WTC11 (cell line): ENCODE results near the gene PLXNA2.

Experiments used
- ESRRA ChIP-seq: sonication (generic); formaldehyde crosslinking; IDR thresholded peaks from 2 replicates; pipeline ENCODE4 v1.8.1; 2022; ENCODE audit warnings: mild to moderate bottlenecking, missing genetic modification reagents, borderline replicate concordance
- ETV6 ChIP-seq: sonication (generic); formaldehyde crosslinking; IDR thresholded peaks from 2 replicates; pipeline ENCODE4 v1.8.1; 2022; ENCODE audit warnings: mild to moderate bottlenecking, missing genetic modification reagents
- GABPB1 ChIP-seq: sonication (generic); formaldehyde crosslinking; IDR thresholded peaks from 2 replicates; pipeline ENCODE4 v1.8.1; 2023; ENCODE audit warnings: mild to moderate bottlenecking, missing genetic modification reagents
- HMGA2 ChIP-seq: fragments of 250-450 bp; sonication (Bioruptor Pico); IDR thresholded peaks from 2 replicates; pipeline ENCODE4 v1.4.0; 2021; ENCODE audit warnings: mild to moderate bottlenecking, moderate library complexity
- SP1 ChIP-seq: sonication (generic); formaldehyde crosslinking; conservative IDR thresholded peaks from 2 replicates; pipeline ENCODE4 v1.8.1; 2022; ENCODE audit warnings: missing genetic modification reagents
- TP53 ChIP-seq: sonication (generic); formaldehyde crosslinking; IDR thresholded peaks from 2 replicates; pipeline ENCODE4 v1.8.1; 2023; ENCODE audit warnings: mild to moderate bottlenecking, missing genetic modification reagents
- TF ChIP-seq, protein P1 (sequence below): sonication (generic); formaldehyde crosslinking; IDR thresholded peaks from 2 replicates; pipeline ENCODE4 v1.8.1; 2022; ENCODE audit warnings: mild to moderate bottlenecking, missing genetic modification reagents, moderate library complexity, borderline replicate concordance
- TF ChIP-seq, protein P2 (sequence below): fragments of 200-600 bp; IDR thresholded peaks from 2 replicates; pipeline ENCODE4 v1.8.0; 2022; ENCODE audit warnings: antibody characterized with exemption
- TF ChIP-seq, protein P3 (sequence below): sonication (generic); formaldehyde crosslinking; IDR thresholded peaks from 2 replicates; pipeline ENCODE4 v1.8.0; 2022; ENCODE audit warnings: mild to moderate bottlenecking, missing genetic modification reagents

DNA sequence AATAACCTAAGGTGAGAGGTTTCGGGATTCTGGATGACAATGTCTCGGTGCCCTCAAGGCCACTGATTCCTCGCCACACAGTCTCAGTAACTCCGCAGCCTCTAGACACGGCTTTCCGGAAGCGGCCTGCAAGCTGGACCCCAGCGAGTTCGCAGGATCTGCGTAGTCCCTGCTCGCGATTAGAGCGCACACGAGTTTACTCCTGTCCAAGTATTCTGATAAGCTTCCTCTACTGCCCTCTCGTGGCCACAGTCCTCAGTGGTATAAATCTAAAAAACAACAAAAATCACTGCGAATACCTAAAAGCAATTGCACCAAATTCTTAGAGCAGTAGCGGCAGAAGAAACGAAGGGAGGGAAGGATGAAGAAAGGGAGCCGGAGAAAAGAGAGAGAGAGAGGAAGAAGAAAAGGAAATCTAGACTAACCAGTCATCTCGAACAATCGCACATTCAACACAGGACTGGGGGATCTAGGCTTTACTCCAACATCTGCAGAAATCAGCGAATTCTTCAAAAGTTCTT, 1.1 kb upstream of the PLXNA2 start:
- TF ChIP-seq SP1 (CRISPR knock-in tag) (no peak), HMGA2 (no peak), GABPB1 (CRISPR knock-in tag) (no peak), ESRRA (no peak), ETV6 (no peak), TP53 (no peak)
- TF ChIP-seq, protein P1, sequence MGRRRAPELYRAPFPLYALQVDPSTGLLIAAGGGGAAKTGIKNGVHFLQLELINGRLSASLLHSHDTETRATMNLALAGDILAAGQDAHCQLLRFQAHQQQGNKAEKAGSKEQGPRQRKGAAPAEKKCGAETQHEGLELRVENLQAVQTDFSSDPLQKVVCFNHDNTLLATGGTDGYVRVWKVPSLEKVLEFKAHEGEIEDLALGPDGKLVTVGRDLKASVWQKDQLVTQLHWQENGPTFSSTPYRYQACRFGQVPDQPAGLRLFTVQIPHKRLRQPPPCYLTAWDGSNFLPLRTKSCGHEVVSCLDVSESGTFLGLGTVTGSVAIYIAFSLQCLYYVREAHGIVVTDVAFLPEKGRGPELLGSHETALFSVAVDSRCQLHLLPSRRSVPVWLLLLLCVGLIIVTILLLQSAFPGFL (CRISPR knock-in tag) = no peak
- TF ChIP-seq, protein P2, sequence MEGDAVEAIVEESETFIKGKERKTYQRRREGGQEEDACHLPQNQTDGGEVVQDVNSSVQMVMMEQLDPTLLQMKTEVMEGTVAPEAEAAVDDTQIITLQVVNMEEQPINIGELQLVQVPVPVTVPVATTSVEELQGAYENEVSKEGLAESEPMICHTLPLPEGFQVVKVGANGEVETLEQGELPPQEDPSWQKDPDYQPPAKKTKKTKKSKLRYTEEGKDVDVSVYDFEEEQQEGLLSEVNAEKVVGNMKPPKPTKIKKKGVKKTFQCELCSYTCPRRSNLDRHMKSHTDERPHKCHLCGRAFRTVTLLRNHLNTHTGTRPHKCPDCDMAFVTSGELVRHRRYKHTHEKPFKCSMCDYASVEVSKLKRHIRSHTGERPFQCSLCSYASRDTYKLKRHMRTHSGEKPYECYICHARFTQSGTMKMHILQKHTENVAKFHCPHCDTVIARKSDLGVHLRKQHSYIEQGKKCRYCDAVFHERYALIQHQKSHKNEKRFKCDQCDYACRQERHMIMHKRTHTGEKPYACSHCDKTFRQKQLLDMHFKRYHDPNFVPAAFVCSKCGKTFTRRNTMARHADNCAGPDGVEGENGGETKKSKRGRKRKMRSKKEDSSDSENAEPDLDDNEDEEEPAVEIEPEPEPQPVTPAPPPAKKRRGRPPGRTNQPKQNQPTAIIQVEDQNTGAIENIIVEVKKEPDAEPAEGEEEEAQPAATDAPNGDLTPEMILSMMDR = peak; percentile 57
- TF ChIP-seq, protein P3, sequence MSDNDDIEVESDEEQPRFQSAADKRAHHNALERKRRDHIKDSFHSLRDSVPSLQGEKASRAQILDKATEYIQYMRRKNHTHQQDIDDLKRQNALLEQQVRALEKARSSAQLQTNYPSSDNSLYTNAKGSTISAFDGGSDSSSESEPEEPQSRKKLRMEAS = no peak
